Measurements from ENCODE around the gene TCAIM. TPM values are rescaled to one million over a fixed set of nuclear protein-coding genes. Genes with fewer than 3 reads are reported as not detected.
A peak's percentile ranks its signal among the peaks of the same experiment; 100 is the strongest.
"Not testable (repeated sequence)": the region's sequence is repeated elsewhere in the genome, so short reads cannot be mapped to it uniquely, and the experiment has no call there.

Gene TCAIM
- total RNA-seq, 3 donors from 2014 or later (not counting 1 experiment from before 2014, with no cell fraction given) = 10.9 to 11.2 (median 11.0) TPM

GRCh38 chr3:44415421-44415820 lies 76.9 kb downstream of the TCAIM start:
- Mint-ChIP-seq H3K4me1 (peaks cover 12 to 17% of the 10 kb centered on the region in 2 donors), H3K27me3 (ENCODE audit: low read depth in 2 of 2) (no peaks in the 10 kb centered on the region), H3K9me3 (no peaks in the 10 kb centered on the region), H3K4me3 (no peak overlapping the region), H3K36me3 (no peaks in the 10 kb centered on the region), H3K27ac (no peak overlapping the region)
- Histone ChIP-seq H3K4me1 (ENCODE audit: control insufficient read depth, insufficient read depth, low read length) (peaks cover 7% of the 10 kb centered on the region), H3K27ac (ENCODE audit: low read length) (no peak overlapping the region), H3K27me3 (ENCODE audit: control insufficient read depth, insufficient read depth, low read length) (no peaks in the 10 kb centered on the region), H3K9me3 (ENCODE audit: control insufficient read depth, insufficient read depth, low read length) (no peaks in the 10 kb centered on the region), H3K4me3 (ENCODE audit: low read length) (no peak overlapping the region), H3K36me3 (ENCODE audit: control insufficient read depth, insufficient read depth, low read length) (no peaks in the 10 kb centered on the region)
- no peak for ATAC-seq
- intact Hi-C loops (cut with micrococcal nuclease) = no loop called here
- WGBS (ENCODE audit: insufficient coverage) = 77% methylated on average over 11 of the region's 11 CpGs
- DNase-seq = no peak
- TF ChIP-seq CTCF (IDR thresholded peaks at IDR 0.05) = no peak

DNA sequence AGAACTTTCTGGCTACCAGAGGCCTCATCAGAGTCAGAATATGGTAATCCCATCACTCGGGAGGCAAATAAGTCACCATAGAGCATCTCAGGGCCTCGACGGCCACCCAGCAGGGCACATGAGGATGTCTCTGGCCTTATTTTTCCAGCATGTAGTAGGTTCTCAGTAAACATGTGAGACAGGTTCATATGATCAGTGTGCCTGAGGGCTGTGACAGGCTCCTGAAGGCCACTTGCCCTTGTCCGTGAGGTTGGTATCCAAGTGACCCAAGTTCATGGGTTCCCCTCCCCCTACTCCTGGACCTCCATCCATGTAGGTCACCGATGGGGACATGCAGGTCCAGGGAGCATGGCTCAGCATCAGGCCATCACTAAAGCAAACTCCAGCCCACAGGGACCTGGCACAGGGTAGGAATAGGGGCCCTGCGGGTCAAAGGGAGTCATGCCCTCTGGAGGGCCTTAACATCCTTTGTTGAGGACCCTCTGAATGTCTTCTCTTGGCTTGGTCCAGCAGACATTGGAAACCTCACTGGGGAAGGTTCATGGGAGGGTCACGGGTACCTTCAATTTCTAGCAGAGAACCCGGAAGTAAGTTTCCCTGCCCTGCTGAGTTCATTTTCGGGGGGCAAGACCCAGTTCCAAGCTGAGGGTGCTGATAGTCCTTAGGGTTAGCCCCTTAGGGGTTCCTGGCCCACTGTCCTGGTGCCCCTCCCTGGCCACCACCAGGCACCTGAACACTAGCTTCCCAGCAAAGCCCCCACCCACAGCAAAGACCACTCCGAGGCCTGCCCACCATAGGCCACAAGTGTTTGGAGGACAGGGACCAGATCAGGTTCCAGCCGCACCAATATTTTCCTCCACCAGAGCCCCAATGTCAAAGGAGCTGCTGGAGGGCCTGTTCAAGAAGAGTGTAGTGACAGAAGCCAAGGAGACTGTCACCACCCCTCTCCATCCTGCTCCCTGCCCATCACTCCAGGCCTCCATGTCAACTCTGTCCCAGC lies 77.8 kb downstream of the TCAIM start:
- no peaks in the 10 kb centered on the region for H3K36me3 Mint-ChIP-seq
- DNase-seq = no peak
- peak overlapping the region in 1 of 2 donors; percentile 54 for H3K27ac Mint-ChIP-seq
- ATAC-seq = no peak
- intact Hi-C loops (cut with micrococcal nuclease) = no loop called here
- no peaks in the 10 kb centered on the region for H3K27me3 Mint-ChIP-seq (ENCODE audit: low read depth in 2 of 2)
- no peaks in the 10 kb centered on the region for H3K27me3 ChIP-seq (ENCODE audit: control insufficient read depth, insufficient read depth, low read length)
- peaks cover 12 to 17% of the 10 kb centered on the region in 2 donors for H3K4me1 Mint-ChIP-seq
- 88% methylated on average over 11 of the region's 11 CpGs for WGBS (ENCODE audit: insufficient coverage)
- H3K36me3 ChIP-seq (ENCODE audit: control insufficient read depth, insufficient read depth, low read length) = no peaks in the 10 kb centered on the region
- no peak for TF ChIP-seq CTCF (IDR thresholded peaks at IDR 0.05)
- H3K4me3 Mint-ChIP-seq = no peak overlapping the region
- no peak overlapping the region for H3K4me3 ChIP-seq (ENCODE audit: low read length)
- H3K4me1 ChIP-seq (ENCODE audit: control insufficient read depth, insufficient read depth, low read length) = peaks cover 7% of the 10 kb centered on the region
- no peaks in the 10 kb centered on the region for H3K9me3 Mint-ChIP-seq
- no peak overlapping the region for H3K27ac ChIP-seq (ENCODE audit: low read length)
- no peaks in the 10 kb centered on the region for H3K9me3 ChIP-seq (ENCODE audit: control insufficient read depth, insufficient read depth, low read length)

DNA sequence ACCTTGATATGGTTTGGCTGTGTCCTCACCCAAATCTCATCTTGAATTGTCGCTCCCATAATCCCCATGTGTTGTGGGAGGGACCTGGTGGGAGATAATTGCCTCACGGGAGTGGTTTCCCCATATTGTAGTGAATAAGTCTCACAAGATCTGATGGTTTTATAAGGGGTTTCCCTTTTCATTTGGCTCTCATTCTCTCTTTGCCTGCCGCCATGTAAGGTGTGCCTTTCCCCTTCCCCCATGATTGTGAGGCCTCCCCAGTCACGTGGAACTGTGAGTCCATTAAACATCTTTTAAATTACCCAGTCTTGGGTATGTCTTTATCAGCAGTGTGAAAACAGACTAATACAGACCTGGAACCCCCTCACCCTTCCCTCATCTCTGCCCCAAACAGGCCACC lies 79.6 kb downstream of the TCAIM start:
- intact Hi-C loops (cut with micrococcal nuclease); H3K9me3 ChIP-seq (ENCODE audit: control insufficient read depth, insufficient read depth, low read length); H3K27ac Mint-ChIP-seq; H3K4me3 ChIP-seq (ENCODE audit: low read length); DNase-seq; H3K27me3 Mint-ChIP-seq (ENCODE audit: low read depth in 2 of 2); ATAC-seq; H3K36me3 ChIP-seq (ENCODE audit: control insufficient read depth, insufficient read depth, low read length); H3K4me1 ChIP-seq (ENCODE audit: control insufficient read depth, insufficient read depth, low read length); H3K27ac ChIP-seq (ENCODE audit: low read length); H3K9me3 Mint-ChIP-seq; H3K4me1 Mint-ChIP-seq; H3K27me3 ChIP-seq (ENCODE audit: control insufficient read depth, insufficient read depth, low read length); H3K4me3 Mint-ChIP-seq; H3K36me3 Mint-ChIP-seq: not testable (repeated sequence)
- 97% methylated on average over 4 of the region's 4 CpGs for WGBS (ENCODE audit: insufficient coverage)

DNA sequence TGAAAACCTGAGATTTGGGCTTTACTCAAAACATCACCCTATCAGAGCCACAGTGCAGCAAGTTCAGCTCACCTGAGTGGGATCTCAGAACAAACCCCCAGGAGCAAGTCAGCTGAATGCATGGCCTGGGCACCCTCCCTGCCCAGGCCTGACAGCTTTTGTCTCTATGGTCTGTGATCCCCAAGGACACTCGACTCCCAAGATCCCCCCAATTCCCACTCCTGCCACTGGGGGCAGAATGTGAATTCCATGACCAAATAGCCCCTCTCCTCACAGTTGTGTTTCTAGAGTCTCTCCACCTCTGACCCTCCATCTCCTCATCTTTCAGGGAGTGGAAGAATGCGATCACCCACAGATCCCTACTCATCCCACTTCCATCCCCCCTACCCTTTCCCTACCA lies 80.0 kb downstream of the TCAIM start:
- Histone ChIP-seq H3K27ac (ENCODE audit: low read length) (no peak overlapping the region), H3K4me3 (ENCODE audit: low read length) (no peak overlapping the region), H3K27me3 (ENCODE audit: control insufficient read depth, insufficient read depth, low read length) (no peaks in the 10 kb centered on the region), H3K36me3 (ENCODE audit: control insufficient read depth, insufficient read depth, low read length) (no peaks in the 10 kb centered on the region), H3K4me1 (ENCODE audit: control insufficient read depth, insufficient read depth, low read length) (no peaks in the 10 kb centered on the region), H3K9me3 (ENCODE audit: control insufficient read depth, insufficient read depth, low read length) (no peaks in the 10 kb centered on the region)
- Mint-ChIP-seq H3K36me3 (no peaks in the 10 kb centered on the region), H3K27ac (no peak overlapping the region), H3K27me3 (ENCODE audit: low read depth in 2 of 2) (no peaks in the 10 kb centered on the region), H3K4me3 (no peak overlapping the region), H3K9me3 (no peaks in the 10 kb centered on the region), H3K4me1 (peaks cover 0 to 7% of the 10 kb centered on the region in 2 donors)
- intact Hi-C loops (cut with micrococcal nuclease) = no loop called here
- ATAC-seq (no peak), DNase-seq (no peak)
- TF ChIP-seq CTCF (IDR thresholded peaks at IDR 0.05) = no peak
- 90% methylated on average over 2 of the region's 2 CpGs for WGBS (ENCODE audit: insufficient coverage)
